Endothelial cell (in vitro differentiated cells): ENCODE results near the gene VAPB. TPM values are rescaled to one million over a fixed set of nuclear protein-coding genes. Genes with fewer than 3 reads are reported as not detected.

ENCODE experiments used
- DNase-seq: peaks from one replicate; pipeline ENCODE4 v3.0.0; 2021; ENCODE audit warnings: low spot score
- H3K27ac Mint-ChIP-seq: one replicate; pipeline ENCODE4 v1.8.0; 2021; ENCODE audit warnings: mixed read lengths, inconsistent platforms; ENCODE audit not compliant: unreplicated experiment
- H3K27me3 Mint-ChIP-seq: one replicate; pipeline ENCODE4 v1.8.0; 2021; ENCODE audit warnings: mild to moderate bottlenecking, moderate library complexity, mixed read lengths, inconsistent platforms; ENCODE audit not compliant: unreplicated experiment
- H3K36me3 Mint-ChIP-seq: one replicate; pipeline ENCODE4 v1.8.0; 2021; ENCODE audit warnings: mild to moderate bottlenecking, low read depth, mixed read lengths, inconsistent platforms; ENCODE audit not compliant: unreplicated experiment
- H3K4me1 Mint-ChIP-seq: one replicate; pipeline ENCODE4 v1.8.0; 2021; ENCODE audit warnings: mild to moderate bottlenecking, mixed read lengths, inconsistent platforms; ENCODE audit not compliant: unreplicated experiment
- H3K4me3 Mint-ChIP-seq: one replicate; pipeline ENCODE4 v1.8.0; 2021; ENCODE audit warnings: mild to moderate bottlenecking, mixed read lengths, inconsistent platforms; ENCODE audit not compliant: unreplicated experiment
- H3K9me3 Mint-ChIP-seq: one replicate; pipeline ENCODE4 v1.8.0; 2021; ENCODE audit warnings: mixed read lengths, inconsistent platforms; ENCODE audit not compliant: unreplicated experiment
- CTCF ChIP-seq: fragments of 200-600 bp; sonication (generic); IDR thresholded peaks from one replicate; pipeline ENCODE4 v1.5.0; 2021; ENCODE audit warnings: antibody characterized with exemption; ENCODE audit not compliant: unreplicated experiment
- total RNA-seq: library from RNA; stranded (reverse); fragmentation: NEBNext Ultra II Directional; extraction: Animal tissue kit (Norgen Biotek cat#: 25700); gene quantifications from one replicate; pipeline ENCODE4 v1.2.1, GENCODE V29; 2021; ENCODE audit not compliant: unreplicated experiment

VAPB gene
- total RNA-seq, 1 donor from 2014 or later = 55.5 TPM

DNA sequence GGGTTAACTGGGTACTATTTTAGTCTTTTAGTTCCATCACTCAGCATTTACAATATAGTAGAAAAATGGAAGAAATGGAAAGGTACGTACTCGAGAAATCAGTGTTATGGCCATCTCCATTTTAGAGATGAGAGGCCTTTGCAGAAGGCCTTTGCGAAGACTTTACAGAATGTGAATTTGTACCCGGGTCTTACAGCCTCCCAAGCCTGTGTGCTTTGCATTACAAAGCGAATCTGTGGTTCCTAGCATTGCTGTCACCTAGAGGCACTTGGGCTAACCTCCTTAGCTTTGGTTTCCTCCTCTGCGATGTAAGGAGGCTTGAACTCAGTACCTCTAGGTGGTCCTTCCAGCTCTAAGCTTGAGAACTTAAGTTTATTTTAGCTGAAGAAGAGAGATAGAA is 10.9 kb downstream of the VAPB start:
- TF ChIP-seq CTCF = no peak
- H3K4me3 Mint-ChIP-seq = no peak overlapping the region

DNA sequence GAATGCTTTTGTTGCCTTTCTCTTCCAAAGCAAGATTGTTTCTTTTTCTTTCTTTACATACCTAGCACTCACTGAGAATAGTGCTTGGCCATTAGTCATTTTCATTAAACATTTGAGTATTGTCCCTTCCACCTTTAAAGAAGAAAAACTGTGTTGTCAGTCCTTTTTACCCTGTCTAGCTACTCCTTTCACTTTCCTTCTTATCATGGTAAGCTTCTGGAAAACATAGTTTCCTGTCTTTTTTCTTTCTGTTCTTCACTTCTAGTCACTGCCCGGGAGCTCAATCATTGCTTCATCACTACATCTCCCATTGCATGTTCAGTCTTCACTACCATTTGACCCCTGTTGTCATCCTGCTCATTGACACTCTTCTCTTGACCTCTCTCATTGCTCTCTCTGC is 12.1 kb downstream of the VAPB start:
- no peak overlapping the region for H3K4me3 Mint-ChIP-seq
- peaks cover 6% of the 10 kb centered on the region for H3K4me1 Mint-ChIP-seq
- no peaks in the 10 kb centered on the region for H3K27me3 Mint-ChIP-seq
- no peaks in the 10 kb centered on the region for H3K36me3 Mint-ChIP-seq
- no peak for TF ChIP-seq CTCF
- DNase-seq = no peak
- no peaks in the 10 kb centered on the region for H3K9me3 Mint-ChIP-seq
- H3K27ac Mint-ChIP-seq = no peak overlapping the region

More for the DNA sequence above, 10.9 kb downstream of the VAPB start:
- Mint-ChIP-seq H3K27ac (no peak overlapping the region), H3K9me3 (no peaks in the 10 kb centered on the region), H3K36me3 (no peaks in the 10 kb centered on the region), H3K4me1 (peaks cover 6% of the 10 kb centered on the region), H3K27me3 (no peaks in the 10 kb centered on the region)
- no peak for DNase-seq

DNA sequence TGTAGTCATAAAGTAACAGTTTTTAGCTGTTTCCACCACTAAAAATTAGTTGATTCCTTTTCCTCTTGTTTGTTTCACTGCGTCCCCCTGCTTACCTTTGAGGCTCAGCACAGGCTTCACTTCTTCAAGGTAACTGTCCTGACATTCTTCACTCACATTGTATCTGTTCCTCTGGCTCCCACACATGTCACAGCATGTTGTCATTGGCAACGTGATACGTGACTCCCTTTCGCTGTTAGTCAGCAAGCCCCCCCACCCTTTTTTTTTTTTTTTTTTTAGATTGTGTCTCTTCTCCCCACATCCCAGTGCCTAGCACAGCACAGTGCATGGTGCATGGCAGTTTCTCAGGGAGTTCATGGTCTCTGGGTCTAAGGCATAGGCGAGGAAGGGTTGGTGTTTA is 13.3 kb downstream of the VAPB start:
- no peak for TF ChIP-seq CTCF
- H3K27me3 Mint-ChIP-seq = no peaks in the 10 kb centered on the region
- H3K9me3 Mint-ChIP-seq = no peaks in the 10 kb centered on the region
- H3K4me1 Mint-ChIP-seq = peaks cover 11% of the 10 kb centered on the region
- no peaks in the 10 kb centered on the region for H3K36me3 Mint-ChIP-seq
- H3K27ac Mint-ChIP-seq = no peak overlapping the region
- H3K4me3 Mint-ChIP-seq = no peak overlapping the region
- DNase-seq = no peak

GRCh38 chr20:58402827-58403226 is 13.8 kb downstream of the VAPB start:
- DNase-seq = no peak
- no peaks in the 10 kb centered on the region for H3K9me3 Mint-ChIP-seq
- H3K4me3 Mint-ChIP-seq = no peak overlapping the region
- peaks cover 13% of the 10 kb centered on the region for H3K4me1 Mint-ChIP-seq
- H3K27me3 Mint-ChIP-seq = no peaks in the 10 kb centered on the region
- H3K36me3 Mint-ChIP-seq = no peaks in the 10 kb centered on the region
- H3K27ac Mint-ChIP-seq = no peak overlapping the region
- TF ChIP-seq CTCF = no peak

DNA sequence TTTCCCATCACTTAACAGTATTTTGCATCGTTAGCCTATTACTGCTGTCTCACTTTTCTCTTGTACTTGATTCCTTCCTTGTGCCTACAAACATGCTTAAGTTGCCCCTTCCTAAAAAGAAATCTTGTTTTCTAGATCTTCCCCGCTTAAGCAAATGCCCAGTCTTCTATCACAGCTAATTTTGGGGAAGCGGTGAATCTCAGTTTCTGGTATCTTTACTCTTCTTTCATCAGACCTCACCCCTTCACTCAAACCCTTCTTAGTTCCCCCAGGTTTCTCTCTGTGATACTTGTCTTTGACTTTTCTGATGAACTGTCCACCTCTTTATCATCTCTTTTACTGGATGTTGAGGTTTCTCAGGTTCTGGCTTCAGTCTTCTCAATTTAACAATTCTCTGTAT is 14.2 kb downstream of the VAPB start:
- no peak overlapping the region for H3K4me3 Mint-ChIP-seq
- H3K27ac Mint-ChIP-seq = no peak overlapping the region
- H3K9me3 Mint-ChIP-seq = no peaks in the 10 kb centered on the region
- no peaks in the 10 kb centered on the region for H3K27me3 Mint-ChIP-seq
- peaks cover 17% of the 10 kb centered on the region for H3K4me1 Mint-ChIP-seq
- no peak for DNase-seq
- TF ChIP-seq CTCF = no peak
- no peaks in the 10 kb centered on the region for H3K36me3 Mint-ChIP-seq
